ENCODE data around the gene TRERF1. TPM values are rescaled to one million over a fixed set of nuclear protein-coding genes. Genes with fewer than 3 reads are reported as not detected.

TRERF1 gene
- total and polyA plus RNA-seq, 2 of the 4 experiments (the other 2 are of a cell fraction), result 6.3 to 9.9 TPM

GRCh38 chr6:42274898-42275297 is 176.8 kb downstream of the TRERF1 start:
- Histone ChIP-seq H3K18ac (ENCODE audit: low read depth, low read length) (no peak overlapping the region), H3K23ac (ENCODE audit: low read depth, low read length) (peak overlapping the region; percentile 56; the same call in 1 of the 2 replicates), H4K8ac (ENCODE audit: low read depth in 2 of 2, low read length in 2 of 2) (no peak overlapping the region), H3K36me3 (ENCODE audit: control insufficient read depth, insufficient read depth, low read length) (peaks cover 3% of the 10 kb centered on the region), H2AFZ (replicated peaks; ENCODE audit: low read length, poor library complexity) (no peak overlapping the region), H2AK5ac (ENCODE audit: low read depth, low read length) (no peak overlapping the region), H3K27me3 (ENCODE audit: control insufficient read depth, insufficient read depth, low read length) (no peaks in the 10 kb centered on the region), H3K4me1 (ENCODE audit: control insufficient read depth, insufficient read depth, low read length) (peaks cover 36% of the 10 kb centered on the region), H4K20me1 (ENCODE audit: insufficient read depth, low read length) (no peaks in the 10 kb centered on the region), H4K91ac (ENCODE audit: insufficient read depth, low read depth, low read length) (no peak overlapping the region), H2BK15ac (ENCODE audit: low read depth, low read length) (no peak overlapping the region), H2BK120ac (ENCODE audit: low read depth, low read length) (no peak overlapping the region), H3K79me1 (ENCODE audit: low read depth in 1 of 2, low read length in 2 of 2) (peaks cover 19 to 70% of the 10 kb centered on the region in 2 experiments), H3K27ac (ENCODE audit: insufficient read depth, low read length) (no peak overlapping the region), H3K9me3 (ENCODE audit: control insufficient read depth, insufficient read depth, low read length) (no peaks in the 10 kb centered on the region), H3K14ac (replicated peaks; ENCODE audit: low read depth, low read length) (no peak overlapping the region), H3K56ac (ENCODE audit: extremely low read depth, insufficient read depth, low read length) (no peak overlapping the region), H2AK9ac (replicated peaks; ENCODE audit: low read depth, low read length, poor library complexity) (no peak overlapping the region), H2BK5ac (ENCODE audit: low read depth, low read length, poor library complexity, severe bottlenecking) (no peak overlapping the region), H3K4me3 (ENCODE audit: insufficient read depth, low read depth, low read length) (no peak overlapping the region), H4K5ac (ENCODE audit: low read depth, low read length) (no peak overlapping the region), H3K4ac (ENCODE audit: low read depth, low read length) (no peak overlapping the region), H2BK20ac (ENCODE audit: low read depth, low read length) (no peak overlapping the region), H3K9ac (ENCODE audit: low read depth, low read length) (no peak overlapping the region), H3K9me1 (ENCODE audit: insufficient read depth, low read length) (peaks cover 31% of the 10 kb centered on the region), H3K4me2 (ENCODE audit: low read depth, low read length) (no peak overlapping the region)
- intact Hi-C loops (cut with micrococcal nuclease), result no loop called here
- in situ Hi-C loops (cut with MboI; ENCODE audit: low sequenced_read_pairs), result no loop called here
- ATAC-seq (ENCODE audit: low read depth) (no peak), DNase-seq (no peak)
- dilution Hi-C loops (cut with HindIII; ENCODE audit: low sequenced_read_pairs, unreplicated experiment), result no loop called here
- WGBS, 2 experiments (ENCODE audit: extremely low coverage in 2 of 2, insufficient read length in 1 of 2), result 73% methylated on average over 3 of the region's 6 CpGs; no CpG with 5 or more reads in 1 of the 2 experiments
- BruUV-seq (replicated peaks), result no TSS peak
- ChIA-PET POLR2A (ENCODE audit: unreplicated experiment) (no interaction called here), CTCF (interaction anchor here (0.6 kb wide), 1 partner anchor 31 kb away, joined by 3 read pairs; no protein-coding TSS in a partner anchor)
- TF ChIP-seq MAZ (IDR thresholded peaks at IDR 0.05; ENCODE audit: borderline replicate concordance, low read depth, low read length) (no peak), BHLHE40 (IDR thresholded peaks at IDR 0.05; ENCODE audit: low read depth, low read length) (no peak), USF2 (IDR thresholded peaks at IDR 0.05; ENCODE audit: low read depth, low read length) (no peak), RCOR1 (IDR thresholded peaks at IDR 0.05; ENCODE audit: insufficient replicate concordance, low read length) (no peak), FOS (IDR thresholded peaks at IDR 0.05; ENCODE audit: low read depth, low read length) (no peak), RAD21 (IDR thresholded peaks at IDR 0.05; ENCODE audit: low read length) (no peak), ELK1 (IDR thresholded peaks at IDR 0.05; ENCODE audit: borderline replicate concordance, low read depth, low read length) (no peak), MAFK (IDR thresholded peaks at IDR 0.05; ENCODE audit: low read depth, low read length) (no peak), CEBPB (IDR thresholded peaks at IDR 0.05; ENCODE audit: low read depth, low read length) (no peak), RFX5 (IDR thresholded peaks at IDR 0.05; ENCODE audit: low read depth, low read length) (no peak), SMC3 (IDR thresholded peaks at IDR 0.05; ENCODE audit: low read depth, low read length) (no peak), MXI1 (IDR thresholded peaks at IDR 0.05; ENCODE audit: borderline replicate concordance, low read depth, low read length) (no peak), CTCF (conservative IDR thresholded peaks at IDR 0.05; ENCODE audit: low read depth, low read length) (no peak), CHD1 (IDR thresholded peaks at IDR 0.05; ENCODE audit: low read depth, low read length) (no peak)

All from IMR-90 (cell line).